Keratinocyte (primary cell): Measurements from ENCODE around the gene PLEKHJ1. TPM values are rescaled to one million over a fixed set of nuclear protein-coding genes. Genes with fewer than 3 reads are reported as not detected.

Experiments
- DNase-seq: peaks from one replicate; pipeline ENCODE4 v3.0.0-alpha.2; 2011; ENCODE audit warnings: low read depth, missing footprints, low spot score
- FAIRE-seq: peaks from 2 replicates; lab custom pipeline; 2011; peaks lifted over from hg19 to GRCh38; lab: Jason Lieb, UNC
- H2AFZ ChIP-seq: 2 replicates; pipeline ENCODE4 v1.6.0; 2012; ENCODE audit warnings: low read length, control low read depth, inconsistent platforms; ENCODE audit not compliant: control insufficient read depth
- H3K27ac ChIP-seq: 2 replicates; pipeline ENCODE4 v1.5.1; 2011; ENCODE audit warnings: low read length; ENCODE audit not compliant: control insufficient read depth, insufficient read depth
- H3K27me3 ChIP-seq: 3 replicates; pipeline ENCODE4 v1.6.0; 2011; ENCODE audit warnings: low read length; ENCODE audit not compliant: control insufficient read depth, insufficient read depth; ENCODE audit errors: extremely low read depth
- H3K36me3 ChIP-seq, 2 experiments: 2 replicates in 1 of 2; 3 replicates in 1 of 2; pipeline ENCODE4 v1.5.1; 2011; ENCODE audit warnings: low read length in 2 of 2, mild to moderate bottlenecking in 1 of 2; ENCODE audit not compliant: control insufficient read depth in 2 of 2, insufficient read depth in 2 of 2; ENCODE audit errors: extremely low read depth in 1 of 2
- H3K4me1 ChIP-seq: 3 replicates; pipeline ENCODE4 v1.5.1; 2011; ENCODE audit warnings: low read length; ENCODE audit not compliant: control insufficient read depth, insufficient read depth; ENCODE audit errors: extremely low read depth
- H3K4me2 ChIP-seq: 3 replicates; pipeline ENCODE4 v1.6.0; 2011; ENCODE audit warnings: low read depth, low read length; ENCODE audit not compliant: control insufficient read depth, insufficient read depth; ENCODE audit errors: extremely low read depth
- H3K4me3 ChIP-seq, 3 experiments: fragments of 200-600 bp in 1 of 3; sonication (generic) in 1 of 3; 2 replicates in 2 of 3; 3 replicates in 1 of 3; pipeline ENCODE4 v1.5.1; 2011 to 2016; ENCODE audit warnings: low read length in 3 of 3, mild to moderate bottlenecking in 3 of 3, control low read depth in 2 of 3, inconsistent platforms in 1 of 3, low read depth in 1 of 3, mixed read lengths in 1 of 3, mixed run types in 1 of 3, moderate library complexity in 1 of 3; ENCODE audit not compliant: control insufficient read depth in 2 of 3, insufficient read depth in 2 of 3; ENCODE audit errors: extremely low read depth in 1 of 3
- H3K79me2 ChIP-seq: 2 replicates; pipeline ENCODE4 v1.6.0; 2012; ENCODE audit warnings: low read length; ENCODE audit not compliant: control insufficient read depth, insufficient read depth
- H3K9ac ChIP-seq: 3 replicates; pipeline ENCODE4 v1.6.0; 2011; ENCODE audit warnings: low read length; ENCODE audit not compliant: control insufficient read depth, insufficient read depth; ENCODE audit errors: extremely low read depth
- H3K9me1 ChIP-seq: 3 replicates; pipeline ENCODE4 v1.6.0; 2011; ENCODE audit warnings: low read length; ENCODE audit not compliant: control insufficient read depth, insufficient read depth; ENCODE audit errors: extremely low read depth
- H3K9me3 ChIP-seq: 2 replicates; pipeline ENCODE4 v1.5.1; 2012; ENCODE audit warnings: low read depth, low read length; ENCODE audit not compliant: control insufficient read depth
- H4K20me1 ChIP-seq: 3 replicates; pipeline ENCODE4 v1.6.0; 2011; ENCODE audit warnings: low read length; ENCODE audit not compliant: control insufficient read depth, insufficient read depth; ENCODE audit errors: extremely low read depth
- CTCF ChIP-seq, 3 experiments: IDR thresholded peaks in 1 of 3; conservative IDR thresholded peaks in 1 of 3; optimal IDR thresholded peaks in 1 of 3; 2 replicates in 2 of 3; 3 replicates in 1 of 3; pipeline versions ENCODE3 to v1.5.1; 2011; ENCODE audit warnings: low read length in 3 of 3, mild to moderate bottlenecking in 3 of 3, moderate library complexity in 2 of 3, control low read depth in 1 of 3, inconsistent platforms in 1 of 3; ENCODE audit not compliant: insufficient read depth in 2 of 3; ENCODE audit errors: extremely low read depth in 1 of 3
- EZH2 ChIP-seq: IDR thresholded peaks from one replicate; pipeline ENCODE4 v1.6.1; 2012; ENCODE audit warnings: inconsistent platforms, mild to moderate bottlenecking, low read length, moderate library complexity
- dilution Hi-C: fragments of 300-500 bp; cut with MboI; formaldehyde crosslinking; loops from one replicate; pipeline ENCODE4 v1.7.0; 2020; ENCODE audit warnings: low sequenced_read_pairs; ENCODE audit not compliant: extremely low pct_ligation_motif_present
- polyA plus RNA-seq, 5 experiments: library from polyadenylated mRNA; depleted of rRNA in 3 of 5; stranded (reverse) in 3 of 5; stranded (forward) in 1 of 5; unstranded in 1 of 5; fragments of >200 nt; gene quantifications; 1 replicate in 1 of 5; 2 replicates in 3 of 5; 3 replicates in 1 of 5; pipeline versions ENCODE4 v1.2.1 to v1.2.3, GENCODE V29; 2011 to 2012; ENCODE audit warnings: missing spikeins in 2 of 5, low read depth in 1 of 5, low replicate concordance in 1 of 5

PLEKHJ1 gene
- polyA plus RNA-seq, 1 donor (not counting 4 experiments of a cell fraction or from before 2014, with no cell fraction given), result 36.8 TPM

GRCh38 chr19:2221918-2222317 is 14.2 kb downstream of the PLEKHJ1 start:
- Histone ChIP-seq H3K9ac (no peak overlapping the region), H3K79me2 (no peaks in the 10 kb centered on the region), H3K36me3 (peaks cover 20 to 29% of the 10 kb centered on the region in 2 experiments), H3K27ac (no peak overlapping the region), H3K4me1 (no peaks in the 10 kb centered on the region), H3K4me2 (no peak overlapping the region), H4K20me1 (peaks cover 4% of the 10 kb centered on the region), H3K9me3 (no peaks in the 10 kb centered on the region), H3K27me3 (no peaks in the 10 kb centered on the region), H2AFZ (no peak overlapping the region), H3K4me3 (no peak overlapping the region), H3K9me1 (no peaks in the 10 kb centered on the region)
- FAIRE-seq (no peak), DNase-seq (no peak)
- no peak for TF ChIP-seq EZH2
- peak in 1 of 3 experiments; percentile 14 for TF ChIP-seq CTCF (optimal IDR thresholded peaks at IDR 0.05 in 1 of 3, IDR thresholded peaks at IDR 0.05 in 1 of 3, conservative IDR thresholded peaks at IDR 0.05 in 1 of 3; ENCODE audit: extremely low read depth in 1 of 3, insufficient read depth in 2 of 3, low read length in 3 of 3)
- dilution Hi-C loops, result no loop called here

GRCh38 chr19:2221250-2221831 is 14.8 kb downstream of the PLEKHJ1 start:
- Histone ChIP-seq H3K4me2 (no peak overlapping the region), H3K27me3 (no peaks in the 10 kb centered on the region), H4K20me1 (peaks cover 4% of the 10 kb centered on the region), H3K4me1 (no peaks in the 10 kb centered on the region), H3K9ac (no peak overlapping the region), H3K9me1 (no peaks in the 10 kb centered on the region), H3K27ac (no peak overlapping the region), H3K36me3 (peaks cover 19 to 32% of the 10 kb centered on the region in 2 experiments), H3K79me2 (no peaks in the 10 kb centered on the region), H2AFZ (no peak overlapping the region), H3K4me3 (no peak overlapping the region), H3K9me3 (no peaks in the 10 kb centered on the region)
- dilution Hi-C loops, result no loop called here
- FAIRE-seq, result no peak
- TF ChIP-seq EZH2 (no peak), CTCF (optimal IDR thresholded peaks at IDR 0.05 in 1 of 3, IDR thresholded peaks at IDR 0.05 in 1 of 3, conservative IDR thresholded peaks at IDR 0.05 in 1 of 3; ENCODE audit: extremely low read depth in 1 of 3, insufficient read depth in 2 of 3, low read length in 3 of 3) (no peak)
- DNase-seq, result no peak
